ENCODE data around the gene MAN1C1.
A peak's percentile ranks its signal among the peaks of the same experiment; 100 is the strongest.
"Not testable (repeated sequence)": the region's sequence is repeated elsewhere in the genome, so short reads cannot be mapped to it uniquely, and the experiment has no call there.

MAN1C1 gene

DNA sequence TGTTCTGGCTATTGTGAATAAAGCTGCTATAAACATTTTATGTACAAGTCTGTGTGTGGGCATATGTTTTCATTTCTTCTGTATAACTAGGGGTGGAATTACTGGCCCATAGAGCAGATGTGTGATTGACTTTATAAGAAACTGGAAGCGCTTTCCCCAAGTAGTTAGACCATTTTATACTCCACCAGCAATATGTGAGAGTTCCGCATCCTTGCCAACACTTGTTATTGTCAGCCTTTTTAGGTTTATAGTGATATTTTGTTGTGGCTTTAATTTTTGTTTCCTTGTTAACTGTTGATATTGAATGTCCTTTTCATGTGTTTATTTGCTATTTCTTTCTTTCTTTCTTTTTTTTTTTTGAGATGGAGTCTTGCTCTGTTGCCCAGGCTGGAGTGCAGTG is 9.4 kb downstream of the MAN1C1 start:
- H3K4me3 ChIP-seq (ENCODE audit: low read depth, low read length): no peak overlapping the region
- TF ChIP-seq, protein P1, sequence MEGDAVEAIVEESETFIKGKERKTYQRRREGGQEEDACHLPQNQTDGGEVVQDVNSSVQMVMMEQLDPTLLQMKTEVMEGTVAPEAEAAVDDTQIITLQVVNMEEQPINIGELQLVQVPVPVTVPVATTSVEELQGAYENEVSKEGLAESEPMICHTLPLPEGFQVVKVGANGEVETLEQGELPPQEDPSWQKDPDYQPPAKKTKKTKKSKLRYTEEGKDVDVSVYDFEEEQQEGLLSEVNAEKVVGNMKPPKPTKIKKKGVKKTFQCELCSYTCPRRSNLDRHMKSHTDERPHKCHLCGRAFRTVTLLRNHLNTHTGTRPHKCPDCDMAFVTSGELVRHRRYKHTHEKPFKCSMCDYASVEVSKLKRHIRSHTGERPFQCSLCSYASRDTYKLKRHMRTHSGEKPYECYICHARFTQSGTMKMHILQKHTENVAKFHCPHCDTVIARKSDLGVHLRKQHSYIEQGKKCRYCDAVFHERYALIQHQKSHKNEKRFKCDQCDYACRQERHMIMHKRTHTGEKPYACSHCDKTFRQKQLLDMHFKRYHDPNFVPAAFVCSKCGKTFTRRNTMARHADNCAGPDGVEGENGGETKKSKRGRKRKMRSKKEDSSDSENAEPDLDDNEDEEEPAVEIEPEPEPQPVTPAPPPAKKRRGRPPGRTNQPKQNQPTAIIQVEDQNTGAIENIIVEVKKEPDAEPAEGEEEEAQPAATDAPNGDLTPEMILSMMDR (conservative IDR thresholded peaks at IDR 0.05; ENCODE audit: low read depth, low read length): no peak
- no peak for DNase-seq (ENCODE audit: low read depth)

DNA sequence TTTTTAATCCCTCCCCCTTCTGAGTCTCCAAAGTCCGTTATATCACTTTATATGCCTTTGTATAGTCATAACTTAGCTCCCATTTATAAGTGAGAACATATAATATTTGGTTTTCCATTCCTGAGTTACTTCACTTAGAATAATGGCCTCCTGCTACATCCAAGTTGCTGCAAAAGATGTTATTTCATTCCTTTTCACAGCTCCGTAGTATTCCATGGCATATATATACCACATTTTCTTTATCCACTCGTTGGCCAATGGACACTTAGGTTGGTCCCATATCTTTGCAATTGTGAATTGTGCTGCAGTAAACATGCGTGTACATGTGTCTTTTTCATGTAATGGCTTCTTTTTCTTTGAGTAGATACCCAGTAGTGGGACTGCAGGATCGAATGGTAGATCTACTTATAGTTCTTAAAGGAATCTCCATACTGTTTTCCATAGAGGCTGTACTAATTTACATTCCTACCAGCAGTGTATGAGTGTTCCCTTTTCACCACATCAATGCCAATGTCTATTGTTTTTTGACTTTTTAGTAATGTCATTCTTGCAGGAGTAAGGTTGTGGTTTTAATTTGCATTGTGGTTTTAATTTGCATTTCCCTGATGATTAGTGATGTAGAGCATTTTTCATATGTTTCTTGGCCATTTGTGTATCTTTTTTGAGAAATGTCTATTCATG is 12.3 kb downstream of the MAN1C1 start:
- DNase-seq (ENCODE audit: low read depth): no peak
- H3K4me3 ChIP-seq (ENCODE audit: low read depth, low read length): no peak overlapping the region
- TF ChIP-seq, protein P1 (conservative IDR thresholded peaks at IDR 0.05; ENCODE audit: low read depth, low read length): no peak

DNA sequence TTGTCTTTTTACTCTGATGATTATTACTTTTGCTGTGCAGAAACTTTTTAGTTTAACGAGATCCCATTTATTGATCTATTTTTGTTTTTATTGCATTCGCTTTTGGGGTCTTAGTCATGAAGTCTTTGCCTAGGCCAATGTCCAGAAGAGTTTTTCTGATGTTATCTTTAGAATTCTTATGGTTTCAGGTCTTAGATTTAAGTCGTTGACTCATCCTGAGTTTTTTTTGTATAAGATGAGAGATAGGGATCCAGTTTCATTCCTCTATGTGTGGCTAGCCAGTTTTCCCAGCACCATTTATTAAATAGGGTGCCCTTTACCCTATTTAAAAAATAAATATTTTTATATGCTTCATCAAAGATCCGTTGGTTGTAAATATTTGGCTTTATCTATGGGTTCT is 13.2 kb downstream of the MAN1C1 start:
- DNase-seq (ENCODE audit: low read depth): peak; percentile 42
- TF ChIP-seq, protein P1 (conservative IDR thresholded peaks at IDR 0.05; ENCODE audit: low read depth, low read length): no peak

DNA sequence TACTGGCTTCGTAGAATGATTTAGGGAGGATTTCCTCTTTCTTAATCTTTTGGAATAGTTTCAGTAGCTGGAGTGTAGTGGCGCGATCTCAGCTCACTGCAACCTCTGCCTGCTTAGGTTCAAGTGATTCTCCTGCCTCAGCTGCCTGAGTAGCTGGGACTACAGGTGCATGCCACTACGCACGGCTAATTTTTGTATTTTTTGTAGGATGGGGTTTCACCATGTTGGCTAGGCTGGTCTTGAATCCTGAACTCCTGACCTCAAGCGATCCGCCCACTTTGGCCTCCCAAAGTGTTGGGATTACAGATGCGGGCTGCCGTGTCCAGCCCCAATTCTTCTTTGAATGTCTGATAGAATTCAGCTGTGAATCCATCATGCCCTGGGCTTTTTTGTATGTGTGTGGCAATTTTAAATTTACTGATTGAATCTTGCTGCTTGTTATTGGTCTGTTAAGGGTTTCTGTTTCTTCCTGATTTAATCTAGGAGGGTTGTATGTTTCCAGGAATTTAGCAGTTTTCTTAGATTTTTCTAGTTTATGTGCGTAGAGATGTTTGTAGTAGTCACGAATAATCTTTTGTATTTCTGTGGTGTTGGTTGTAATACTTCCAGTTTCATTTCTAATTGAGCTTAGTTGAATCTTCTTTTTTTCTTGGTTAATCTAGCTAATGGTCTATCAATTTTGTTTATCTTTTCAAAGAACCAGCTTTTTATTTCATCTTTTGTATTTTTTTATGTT is 15.3 kb downstream of the MAN1C1 start:
- no peak overlapping the region for H3K4me3 ChIP-seq (ENCODE audit: low read depth, low read length)
- DNase-seq (ENCODE audit: low read depth): no peak
- TF ChIP-seq, protein P1 (conservative IDR thresholded peaks at IDR 0.05; ENCODE audit: low read depth, low read length): no peak

More for the DNA sequence above, 13.2 kb downstream of the MAN1C1 start:
- no peak overlapping the region for H3K4me3 ChIP-seq (ENCODE audit: low read depth, low read length)

DNA sequence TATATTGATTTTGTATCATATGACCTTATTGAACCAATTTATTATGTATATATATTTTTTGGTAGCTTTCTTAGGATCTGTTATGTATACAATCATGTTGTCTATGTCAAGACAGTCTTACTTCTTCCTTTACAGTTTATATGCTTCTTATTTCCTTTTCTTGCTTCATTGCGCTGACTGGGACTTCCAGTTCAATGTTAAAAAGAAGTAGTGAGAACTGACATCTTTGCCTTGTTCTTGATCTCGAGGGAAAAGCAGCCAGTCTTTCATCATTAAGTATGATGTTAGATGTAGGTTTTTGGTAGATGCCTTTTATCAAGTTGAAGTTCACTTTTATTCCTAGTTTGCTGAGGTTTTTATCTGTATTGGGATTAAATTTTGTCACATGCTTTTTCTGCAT is 17.5 kb downstream of the MAN1C1 start:
- DNase-seq (ENCODE audit: low read depth): no peak
- TF ChIP-seq, protein P1 (conservative IDR thresholded peaks at IDR 0.05; ENCODE audit: low read depth, low read length): no peak
- no peak overlapping the region for H3K4me3 ChIP-seq (ENCODE audit: low read depth, low read length)

DNA sequence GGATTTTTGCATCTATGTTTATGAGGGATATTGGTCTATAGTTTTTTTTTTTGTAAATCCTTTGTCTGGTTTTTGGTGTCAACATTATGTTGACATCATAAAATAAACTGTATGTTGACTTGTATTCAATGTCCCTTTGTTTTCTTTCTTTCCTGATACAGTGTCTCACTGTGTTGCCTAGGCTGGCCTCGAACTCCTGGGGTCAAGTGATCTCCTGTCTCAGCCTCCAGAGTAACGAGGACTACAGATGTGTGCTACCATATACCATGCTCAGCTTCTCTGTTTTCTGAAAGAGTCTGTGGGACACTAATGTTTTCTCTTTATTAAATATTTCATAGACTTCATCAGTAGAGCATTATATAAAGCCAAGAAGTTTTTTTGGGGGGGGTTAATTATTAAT is 18.3 kb downstream of the MAN1C1 start:
- H3K4me3 ChIP-seq (ENCODE audit: low read depth, low read length): no peak overlapping the region
- DNase-seq (ENCODE audit: low read depth): no peak
- TF ChIP-seq, protein P1 (conservative IDR thresholded peaks at IDR 0.05; ENCODE audit: low read depth, low read length): no peak

DNA sequence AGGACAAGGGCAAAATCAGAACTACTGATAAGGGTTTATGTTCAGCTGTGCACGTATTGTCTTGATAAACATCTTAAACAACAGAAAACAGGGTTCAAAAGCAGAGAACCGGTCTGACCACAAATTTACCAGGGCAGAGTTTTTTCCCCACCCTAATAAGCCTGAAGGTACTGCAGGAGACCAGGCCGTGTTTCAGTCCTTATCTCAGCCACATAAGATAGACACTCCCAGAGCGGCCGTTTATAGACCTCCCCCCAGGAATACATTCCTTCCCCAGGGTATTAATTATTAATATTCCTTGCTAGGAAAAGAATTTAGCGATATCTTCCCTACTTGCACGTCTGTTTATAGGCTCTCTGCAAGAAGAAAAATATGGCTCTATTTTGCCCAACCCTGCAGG is 19.6 kb downstream of the MAN1C1 start:
- not testable (repeated sequence) for DNase-seq (ENCODE audit: low read depth); H3K4me3 ChIP-seq (ENCODE audit: low read depth, low read length)

Measured in choroid plexus epithelial cell (primary cell).